Ovary (tissue), 3 donors: ENCODE results near the gene CBS.
"Not testable (repeated sequence)": the region's sequence is repeated elsewhere in the genome, so short reads cannot be mapped to it uniquely, and the experiment has no call there.

ENCODE experiments used
- CTCF ChIP-seq, 3 donors: fragments of 450-650 bp in 2 of 3; fragments of 200-600 bp in 1 of 3; IDR thresholded peaks; one replicate each; pipeline versions ENCODE4 v1.5.1 to v1.8.0; 2016 to 2022; ENCODE audit warnings: antibody characterized with exemption in 3 of 3, mild to moderate bottlenecking in 1 of 3
- POLR2A ChIP-seq: fragments of 450-650 bp; IDR thresholded peaks from one replicate; pipeline ENCODE4 v1.6.1; 2017; ENCODE audit warnings: antibody characterized with exemption, mild to moderate bottlenecking, moderate library complexity
- donor health status: DM: no; HTN: no; CAD: no.

- not testable (repeated sequence) for TF ChIP-seq CTCF (IDR thresholded peaks at IDR 0.05); POLR2A
Measured at GRCh38 chr21:43109006-43109405, 33.4 kb upstream of the CBS start.
